Activated CD4-positive, CD25-positive, alpha-beta regulatory T cell (primary cell): ENCODE results near the gene OR6S1.
A peak's percentile ranks its signal among the peaks of the same experiment; 100 is the strongest.

ENCODE experiments used
- DNase-seq, 4 experiments: peaks; one replicate each; lab custom pipeline; 2025; lab: John Stamatoyannopoulos, UW

The OR6S1 gene

GRCh38 chr14:20641591-20641990 is at the start of gene OR6S1:
Gene OR6S1 (minus strand): TSS chr14:20641691. CDS start chr14:20641691, 0 bp downstream.
- DNase-seq, result no peak

DNA sequence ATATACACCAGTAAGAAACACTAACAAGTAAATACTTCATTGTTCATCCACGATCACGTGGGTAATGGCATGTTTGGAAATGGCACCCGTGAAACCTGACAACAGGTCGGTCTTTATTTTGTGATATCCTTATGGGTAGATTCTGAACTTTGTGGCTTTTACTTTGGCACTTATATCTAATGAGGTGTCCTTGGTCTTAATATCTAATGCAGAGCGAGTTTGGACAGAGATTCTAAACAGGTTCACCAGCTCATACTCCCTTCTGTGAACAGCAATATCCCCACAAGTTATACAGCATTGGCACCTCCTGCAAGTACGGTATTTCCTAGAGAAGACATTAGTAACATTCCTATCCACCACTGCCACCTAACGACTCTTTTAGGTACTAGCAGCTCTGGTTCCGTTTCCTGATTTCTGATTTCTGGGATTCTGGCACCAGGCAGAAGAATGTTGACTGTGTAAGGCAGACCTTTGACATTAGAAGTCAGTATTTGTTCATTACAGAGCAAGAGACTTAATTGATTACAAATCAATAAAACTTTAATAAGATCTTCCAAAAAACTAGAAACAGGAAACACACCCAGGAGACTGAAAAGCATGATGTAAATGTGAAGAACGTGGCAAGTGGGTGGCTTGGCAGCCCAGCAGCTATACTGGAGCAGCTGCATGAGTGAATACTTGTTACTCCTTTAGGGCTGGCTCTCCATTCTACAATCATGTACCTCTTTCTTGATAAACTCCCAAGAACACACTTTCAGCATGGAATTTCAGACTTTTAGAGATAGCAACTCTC is 49.6 kb upstream of the OR6S1 start:
- DNase-seq, result peak in 1 of 4 experiments; percentile 8

DNA sequence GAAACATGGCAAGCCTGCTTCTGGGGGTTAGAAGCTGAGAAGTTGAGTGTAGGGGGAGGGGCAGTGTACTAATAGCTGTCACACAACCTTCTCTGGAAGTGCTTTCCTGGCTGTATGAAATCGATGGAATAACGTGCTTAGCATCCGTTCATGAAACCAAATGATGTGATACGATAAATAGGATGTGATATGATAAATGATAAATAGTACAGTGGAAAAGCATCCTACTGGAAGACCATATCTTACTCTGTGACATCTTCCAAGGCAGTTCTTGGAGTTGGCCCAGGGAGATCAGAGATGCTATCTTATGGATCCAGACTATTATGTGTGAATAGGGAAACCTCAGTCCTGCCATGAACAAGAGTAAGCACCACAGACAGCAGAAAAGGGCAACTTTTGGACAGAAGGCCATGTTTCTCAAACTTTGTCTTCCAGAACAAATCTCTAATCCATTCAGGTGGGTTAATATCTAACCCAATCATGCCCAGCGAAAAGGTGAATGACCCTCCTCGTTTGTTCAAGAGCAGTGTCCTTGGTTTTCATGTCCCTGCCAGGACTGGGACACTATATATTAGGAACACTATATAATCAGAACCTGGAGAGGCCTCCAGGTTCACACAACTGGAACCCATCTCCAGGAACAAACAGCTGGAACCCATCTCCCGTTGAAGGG is 46.8 kb upstream of the OR6S1 start, which contains the start of gene ANG:
Gene ANG, plus strand, starts transcription at position 598 of the 673 bp plus-strand sequence. CDS start 4,801 bp downstream, outside the sequence.
- no peak for DNase-seq

GRCh38 chr14:20687362-20688166 is 46.1 kb upstream of the OR6S1 start:
- no peak for DNase-seq

DNA sequence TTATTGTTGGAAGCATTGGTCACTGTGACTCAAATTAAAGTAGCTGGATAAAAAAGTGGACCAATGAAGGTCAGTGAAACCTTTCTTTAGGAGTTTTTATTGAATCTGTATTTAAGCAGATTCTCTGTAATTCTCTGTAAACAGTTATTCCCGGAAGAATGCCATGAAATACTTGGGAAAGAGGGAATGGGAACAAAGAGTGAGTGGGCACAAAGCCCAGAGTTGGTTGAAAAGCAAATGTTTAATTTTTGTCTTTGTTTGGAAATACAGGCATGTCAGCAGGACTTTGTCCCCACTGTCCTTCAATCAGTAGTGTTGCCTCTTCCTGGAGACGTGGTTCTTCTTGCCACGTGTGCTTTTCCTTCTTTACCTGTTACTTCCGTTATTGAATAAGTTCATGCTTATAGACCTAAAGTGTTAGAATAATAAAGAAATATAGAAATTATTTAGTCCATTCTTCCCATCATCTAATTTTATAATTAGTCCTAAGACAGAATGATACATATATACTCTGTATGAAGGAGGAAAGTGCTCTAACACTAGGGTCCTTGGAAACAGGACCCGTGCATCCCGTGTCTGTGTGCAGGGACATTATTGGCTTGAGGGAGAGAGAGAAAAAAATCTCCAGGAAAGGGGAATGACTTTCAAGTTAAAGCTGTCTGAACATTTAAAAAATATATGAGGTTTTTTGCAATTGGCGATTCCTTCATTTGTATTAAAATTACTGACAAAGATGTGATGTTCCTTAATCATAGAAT is 45.1 kb upstream of the OR6S1 start:
- DNase-seq, result no peak

DNA sequence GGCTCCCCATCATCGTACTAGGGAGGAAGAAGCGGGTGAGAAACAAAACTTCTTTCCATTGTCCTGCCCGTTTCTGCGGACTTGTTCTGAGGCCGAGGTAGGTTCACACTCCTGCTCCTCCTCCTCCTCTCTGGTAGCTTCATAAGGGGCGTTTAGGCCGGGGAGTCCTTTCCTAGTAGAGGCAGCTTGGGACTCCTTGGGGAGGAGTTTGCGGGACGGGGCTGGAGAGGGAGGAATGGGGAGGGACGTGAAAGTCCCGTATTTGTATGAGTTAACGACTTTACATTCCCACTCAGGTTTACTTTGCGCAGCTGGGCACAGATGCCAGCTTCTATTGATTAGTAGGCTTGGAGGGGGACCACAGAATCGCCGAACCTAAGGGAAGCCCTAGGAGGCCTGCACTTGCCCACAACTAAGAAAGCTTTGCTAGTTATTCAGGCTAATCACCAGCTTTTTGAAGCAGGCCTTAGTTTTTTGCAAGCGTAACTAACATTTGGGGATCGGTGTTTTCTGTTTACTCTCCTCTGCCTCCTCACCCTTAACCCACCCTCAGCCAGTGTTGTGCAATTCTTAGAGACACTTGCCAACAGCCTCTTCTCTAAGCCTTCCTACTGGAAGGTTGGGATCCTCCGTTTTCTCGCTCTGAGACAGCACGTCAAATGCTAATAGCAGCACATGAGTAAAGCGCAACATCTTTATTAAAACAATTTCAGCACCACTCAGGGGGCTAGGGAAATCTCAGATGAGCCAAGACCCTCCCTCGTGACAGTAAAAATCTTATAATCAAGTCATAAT is 43.4 kb upstream of the OR6S1 start:
- no peak for DNase-seq

DNA sequence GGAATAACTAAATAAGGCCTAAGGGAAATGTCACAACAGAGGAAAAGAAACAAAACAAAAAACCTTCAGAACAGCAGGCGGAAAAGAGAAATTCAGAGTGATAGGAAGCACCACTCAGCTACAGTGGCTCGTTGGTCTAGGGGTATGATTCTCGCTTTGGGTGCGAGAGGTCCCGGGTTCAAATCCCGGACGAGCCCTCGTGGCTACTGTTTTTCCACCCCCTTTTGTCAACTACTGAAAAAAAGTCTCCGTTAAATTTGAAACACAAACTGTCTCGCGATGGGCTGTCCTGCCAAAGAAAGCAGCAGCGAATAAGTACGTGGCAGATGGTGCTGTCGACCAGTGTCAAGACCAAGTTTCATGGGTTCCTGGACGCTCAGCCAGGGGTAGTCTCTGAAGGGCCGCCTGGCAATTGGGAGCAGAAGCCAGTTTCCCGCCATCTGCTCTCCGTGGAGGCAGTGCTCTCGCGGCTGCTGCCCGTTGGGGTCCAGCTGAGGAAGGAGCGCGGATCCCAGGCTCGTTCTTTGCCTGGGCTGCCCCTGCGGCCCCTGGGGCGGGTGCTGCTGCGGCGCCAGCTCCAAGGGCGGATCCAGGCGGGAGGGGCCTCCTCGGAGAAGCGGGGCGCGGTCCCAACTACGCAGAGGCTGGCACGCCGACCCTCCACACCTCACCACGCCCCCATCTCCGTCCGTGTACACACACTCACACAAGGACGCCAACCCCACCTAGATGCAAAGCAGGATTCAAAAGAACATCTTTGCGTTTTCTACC is 42.6 kb upstream of the OR6S1 start, which contains the start of gene RNASE4:
Gene RNASE4, plus strand, starts transcription at position 670 of the 771 bp plus-strand sequence. CDS start 14,812 bp downstream, outside the sequence.
- DNase-seq, result peak; percentile 41 to 72 (median 58)

DNA sequence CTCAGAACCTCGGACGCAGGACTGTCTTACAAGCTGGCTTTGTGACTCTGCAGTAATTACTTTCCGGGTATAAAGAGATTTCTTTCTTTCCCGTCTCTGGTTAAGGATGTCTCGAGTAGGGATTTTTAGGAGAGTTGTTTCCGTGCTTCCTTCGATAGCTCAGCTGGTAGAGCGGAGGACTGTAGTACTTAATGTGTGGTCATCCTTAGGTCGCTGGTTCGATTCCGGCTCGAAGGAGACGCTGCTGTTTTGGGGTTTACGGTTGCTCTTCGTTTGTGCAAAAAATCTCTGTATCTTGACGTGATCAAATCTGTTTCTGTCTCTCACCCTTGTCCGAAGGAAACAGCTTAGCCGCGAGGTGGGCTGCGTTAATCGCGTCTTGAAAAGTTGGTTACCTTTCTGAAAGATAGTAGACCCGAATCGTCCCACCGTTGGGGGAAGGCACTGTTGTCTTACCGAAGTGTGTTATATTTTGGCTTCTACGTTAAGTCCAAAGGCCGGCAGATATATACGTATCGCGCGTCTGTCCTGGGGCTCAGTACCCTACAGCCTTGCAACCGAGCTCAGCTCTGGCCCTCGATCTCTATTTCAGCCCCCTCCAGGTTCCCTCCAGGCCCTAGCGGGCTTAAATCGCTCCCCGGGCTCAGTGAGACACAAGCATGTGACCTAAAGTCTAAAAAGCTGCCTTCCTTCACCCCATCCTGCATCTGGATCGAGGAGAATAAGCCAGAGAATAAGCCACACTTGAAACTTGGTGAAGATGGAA is 41.8 kb upstream of the OR6S1 start:
- peak; percentile 46 to 72 (median 54) for DNase-seq

DNA sequence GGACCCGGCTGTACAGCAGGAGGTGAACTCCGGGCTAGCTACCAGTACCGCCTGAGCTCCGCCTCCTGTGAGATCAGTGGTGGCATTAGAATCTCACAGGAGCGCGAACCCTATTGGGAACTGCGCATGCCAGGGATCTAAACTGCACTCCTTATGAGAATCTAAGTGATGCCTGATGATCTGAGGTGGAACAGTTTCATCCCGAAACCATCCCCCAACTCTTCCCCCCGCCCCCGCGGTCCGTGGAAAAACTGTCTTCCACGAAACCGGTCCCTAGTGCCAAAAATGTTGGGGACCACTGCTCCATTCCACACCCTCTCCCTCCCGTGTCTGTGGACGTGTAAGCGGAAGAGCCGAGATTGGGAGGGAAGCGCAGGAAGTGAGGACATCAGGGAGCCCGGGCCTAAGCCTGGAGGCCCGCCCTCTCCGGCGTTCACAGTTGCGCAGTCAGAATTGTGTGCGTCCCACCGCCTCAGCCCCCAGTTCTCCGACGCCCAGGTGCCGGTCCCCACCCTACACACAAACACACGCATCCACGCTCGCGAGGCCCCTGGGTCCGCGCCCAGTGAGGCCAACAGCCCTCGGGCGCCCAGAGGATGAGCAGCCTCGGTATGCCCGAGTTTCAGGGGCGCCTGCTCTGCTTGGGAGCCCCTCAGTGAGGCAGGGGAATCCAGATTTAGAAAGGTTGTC is 41.1 kb upstream of the OR6S1 start:
- DNase-seq, result peak; percentile 42 to 63 (median 57)

DNA sequence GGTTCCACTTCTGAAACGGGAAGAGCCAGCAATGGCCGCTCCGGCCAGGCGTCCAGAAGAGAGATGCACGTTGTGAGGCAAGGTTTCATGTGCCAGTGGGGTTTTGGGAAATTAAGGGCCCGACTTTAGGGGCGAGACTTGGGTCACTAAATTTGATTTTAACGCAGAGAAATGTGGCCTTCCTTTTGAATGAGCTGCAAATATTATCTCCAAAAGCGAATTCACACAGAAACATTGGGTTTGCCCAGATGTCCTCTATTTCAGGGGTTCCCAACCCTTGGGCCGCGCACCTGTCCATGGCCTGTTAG is 40.6 kb upstream of the OR6S1 start:
- DNase-seq, result no peak

- DNase-seq, result peak; percentile 47 to 86 (median 65)
Measured at GRCh38 chr14:20681348-20682126, 40.0 kb upstream of the OR6S1 start.

DNA sequence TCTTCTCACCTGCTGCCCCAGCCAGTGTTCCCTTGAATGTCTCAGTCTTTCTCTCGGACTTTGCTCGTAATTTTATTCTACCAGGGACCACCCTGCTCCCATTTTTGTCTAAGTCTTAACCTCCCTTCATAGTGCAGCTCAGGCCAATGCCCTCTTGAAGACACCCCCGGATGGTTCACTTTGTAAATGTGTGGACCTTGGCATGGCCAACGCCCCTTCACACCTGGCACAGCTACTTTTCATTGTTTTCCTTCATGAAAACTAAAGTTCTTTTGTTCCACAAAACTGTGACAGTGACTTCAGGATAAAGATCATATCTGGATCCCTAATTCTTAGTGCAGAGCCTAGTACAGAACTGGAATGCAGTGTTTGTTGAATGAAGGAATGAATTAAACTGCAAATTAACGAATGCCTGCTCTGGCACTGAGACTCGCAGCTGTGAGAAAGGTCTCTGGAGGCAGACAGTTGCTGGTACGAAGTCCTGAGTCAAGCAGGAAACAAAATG is 39.4 kb upstream of the OR6S1 start:
- peak in 1 of 4 experiments; percentile 12 for DNase-seq

DNA sequence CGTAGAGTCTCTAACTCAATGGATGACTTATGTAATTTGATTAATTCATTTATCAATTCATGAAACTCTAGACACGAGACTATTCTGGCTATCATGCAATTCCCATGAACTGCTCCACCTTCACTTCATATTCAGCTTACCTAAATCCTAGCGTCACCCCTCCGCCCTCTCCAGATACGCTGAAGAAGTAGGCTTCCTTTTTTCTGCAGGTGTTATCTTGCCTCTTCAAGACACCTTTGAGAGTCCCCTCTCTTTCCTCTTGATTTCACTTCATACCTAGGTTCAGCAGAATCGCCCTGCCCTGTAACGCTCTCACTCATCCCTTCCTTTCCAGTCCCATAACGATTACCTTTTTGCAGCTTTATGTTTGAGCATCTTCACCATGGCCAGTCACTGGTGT is 38.9 kb upstream of the OR6S1 start:
- no peak for DNase-seq

DNA sequence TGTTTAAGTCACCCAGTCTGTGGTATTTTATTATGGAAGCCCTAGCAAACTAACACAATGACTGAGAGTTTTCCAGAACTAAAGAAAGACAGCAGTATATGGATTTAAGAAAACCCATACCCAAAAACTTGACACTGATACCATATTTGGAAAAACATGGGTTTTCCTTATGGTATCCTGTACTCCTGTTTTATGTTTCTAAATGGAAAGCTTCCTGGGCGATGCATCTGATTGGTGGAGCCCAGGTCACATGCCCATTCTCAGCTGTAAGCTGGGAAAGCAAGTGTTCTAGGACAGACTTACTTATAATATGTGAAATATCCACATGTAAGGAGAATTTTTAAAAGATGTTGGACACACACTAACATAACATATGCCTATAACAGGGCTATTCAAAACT is 38.4 kb upstream of the OR6S1 start:
- no peak for DNase-seq

GRCh38 chr14:20676072-20676471 is 34.6 kb upstream of the OR6S1 start:
- DNase-seq, result no peak

DNA sequence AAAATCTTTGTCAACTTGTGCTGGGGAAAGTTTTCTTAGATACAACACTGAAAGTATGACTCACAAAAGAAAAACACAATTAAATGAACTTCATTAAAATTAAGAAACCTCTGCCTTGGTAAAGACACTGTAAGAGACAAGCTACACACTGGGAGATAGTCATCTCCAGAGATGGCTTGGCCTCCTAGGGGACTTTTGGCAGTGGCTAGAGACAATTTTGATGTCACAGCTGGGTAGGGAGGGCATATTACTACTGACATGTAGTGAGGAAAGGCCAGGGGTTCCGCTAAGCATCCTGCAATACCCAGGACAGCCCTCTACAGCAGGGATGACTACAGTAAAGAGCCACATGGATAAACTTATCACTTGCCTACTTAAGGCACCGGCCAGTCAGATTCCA is 34.2 kb upstream of the OR6S1 start:
- no peak for DNase-seq

DNA sequence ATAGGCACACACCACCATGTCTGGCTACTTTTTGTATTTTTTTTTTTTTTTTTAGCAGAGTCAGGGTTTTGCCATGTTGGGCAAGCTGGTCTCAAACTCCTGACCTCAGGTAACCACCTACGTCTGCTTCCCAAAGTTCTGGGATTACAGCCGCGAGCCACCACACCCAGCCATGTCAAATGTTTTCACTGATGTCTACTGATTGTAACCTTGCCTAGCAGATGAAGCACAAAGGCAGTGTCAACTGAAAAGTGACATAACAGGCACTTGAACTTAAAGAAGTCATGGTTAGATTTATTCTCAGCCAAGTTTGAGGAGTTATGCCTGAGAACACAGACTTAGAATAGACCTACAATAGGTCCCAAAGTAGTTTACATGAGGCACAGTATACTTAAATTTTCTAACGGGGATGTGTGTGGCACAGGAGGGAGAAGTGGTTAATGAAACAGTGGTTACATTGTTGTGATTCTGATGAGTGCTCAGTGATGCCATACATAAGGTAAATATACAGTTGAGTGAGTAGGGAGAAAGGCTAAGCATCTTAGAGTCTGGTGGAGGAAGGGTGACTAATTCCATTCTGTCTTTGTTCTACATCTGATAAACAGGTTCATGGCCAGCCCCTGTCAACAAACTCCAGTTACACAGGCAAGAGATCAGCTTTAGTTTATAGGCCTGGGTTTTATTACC is 30.2 kb upstream of the OR6S1 start:
- DNase-seq, result no peak
